ENCODE results near the gene RASA3.

- TF ChIP-seq CTCF (IDR thresholded peaks at IDR 0.05; ENCODE audit: low read depth, low read length), result no peak
- no peak for TF ChIP-seq EZH2phosphoT487 (IDR thresholded peaks at IDR 0.05; ENCODE audit: low read depth)
Observed at GRCh38 chr13:113999618-113999910, 132.9 kb downstream of the RASA3 start.

All from OCI-LY3 (cell line).